ENCODE data around the gene C1orf74.

GRCh38 chr1:209805875-209806760 lies 21.8 kb upstream of the C1orf74 start, which contains the start of gene IRF6:
- TF ChIP-seq CTCF (IDR thresholded peaks at IDR 0.05; ENCODE audit: low read depth, low read length) (no peak), EZH2phosphoT487 (IDR thresholded peaks at IDR 0.05; ENCODE audit: low read depth) (no peak)
